IMR-90 (cell line): ENCODE data around the gene GSDMA. TPM values are rescaled to one million over a fixed set of nuclear protein-coding genes. Genes with fewer than 3 reads are reported as not detected.

Experiments used
- ATAC-seq: fragments of 200-7000 bp; cut with Tn5 transposase; 2 replicates; pipeline ENCODE4 v1.9.1; 2020; ENCODE audit warnings: low read depth, mild to moderate bottlenecking, moderate library complexity
- BruUV-seq: library from RNA; stranded (reverse); fragments of 400-500 nt; replicated peaks from 2 replicates; lab custom pipeline; 2021; lab: Mats Ljungman, UMichigan
- CTCF ChIA-PET: fragments of 300-600 bp; formaldehyde crosslinking; extraction: SDS; loops from one replicate; lab custom pipeline; 2021; ENCODE audit warnings: antibody characterized with exemption; lab: Yijun Ruan, JAX
- POLR2A ChIA-PET: fragments of 300-600 bp; sonication (Branson Sonifier 250); formaldehyde crosslinking; loops from one replicate; lab custom pipeline; 2022; ENCODE audit warnings: antibody characterized with exemption; ENCODE audit not compliant: unreplicated experiment; lab: Charles Lee
- DNase-seq: peaks from one replicate; pipeline ENCODE4 v3.0.0; 2013
- H2AFZ ChIP-seq: replicated peaks from 2 replicates; pipeline ENCODE3; 2013; ENCODE audit warnings: low read length, mild to moderate bottlenecking; ENCODE audit not compliant: poor library complexity
- H2AK5ac ChIP-seq: 2 replicates; pipeline ENCODE4 v1.6.1; 2013; ENCODE audit warnings: low read depth, low read length, inconsistent platforms
- H2AK9ac ChIP-seq: replicated peaks from 2 replicates; pipeline ENCODE3; 2013; ENCODE audit warnings: mild to moderate bottlenecking, low read depth, low read length, moderate library complexity; ENCODE audit not compliant: poor library complexity
- H2BK120ac ChIP-seq: 2 replicates; pipeline ENCODE4 v1.6.1; 2013; ENCODE audit warnings: low read depth, low read length, inconsistent platforms
- H2BK15ac ChIP-seq: 3 replicates; pipeline ENCODE4 v1.6.1; 2013; ENCODE audit warnings: low read depth, low read length, inconsistent platforms
- H2BK20ac ChIP-seq: 2 replicates; pipeline ENCODE4 v1.6.1; 2013; ENCODE audit warnings: low read depth, mild to moderate bottlenecking, inconsistent platforms, low read length, moderate library complexity
- H2BK5ac ChIP-seq: 2 replicates; pipeline ENCODE4 v1.6.1; 2013; ENCODE audit warnings: mild to moderate bottlenecking, low read depth, low read length, inconsistent platforms; ENCODE audit not compliant: poor library complexity, severe bottlenecking
- H3K14ac ChIP-seq: replicated peaks from 2 replicates; pipeline ENCODE4 v1.6.1; 2013; ENCODE audit warnings: low read depth, low read length, inconsistent platforms
- H3K18ac ChIP-seq: 2 replicates; pipeline ENCODE4 v1.6.1; 2013; ENCODE audit warnings: low read depth, low read length, control low read depth
- H3K23ac ChIP-seq: 2 replicates; pipeline ENCODE4 v1.6.1; 2013; ENCODE audit warnings: low read depth, low read length, inconsistent platforms
- H3K27ac ChIP-seq: 2 replicates; pipeline ENCODE4 v1.5.1; 2013; ENCODE audit warnings: mild to moderate bottlenecking, control low read depth, low read length; ENCODE audit not compliant: insufficient read depth
- H3K27me3 ChIP-seq: 2 replicates; pipeline ENCODE4 v1.6.1; 2013; ENCODE audit warnings: low read length; ENCODE audit not compliant: control insufficient read depth, insufficient read depth
- H3K36me3 ChIP-seq: 2 replicates; pipeline ENCODE4 v1.6.1; 2013; ENCODE audit warnings: low read length, mixed read lengths; ENCODE audit not compliant: control insufficient read depth, insufficient read depth
- H3K4ac ChIP-seq: 2 replicates; pipeline ENCODE4 v1.6.1; 2013; ENCODE audit warnings: low read depth, low read length, inconsistent platforms
- H3K4me1 ChIP-seq: 2 replicates; pipeline ENCODE4 v1.6.1; 2013; ENCODE audit warnings: low read length, mixed read lengths; ENCODE audit not compliant: control insufficient read depth, insufficient read depth
- H3K4me2 ChIP-seq: 2 replicates; pipeline ENCODE4 v1.6.1; 2013; ENCODE audit warnings: low read depth, mild to moderate bottlenecking, control low read depth, low read length, moderate library complexity
- H3K4me3 ChIP-seq: 2 replicates; pipeline ENCODE4 v1.5.1; 2013; ENCODE audit warnings: low read depth, mild to moderate bottlenecking, control low read depth, low read length, moderate library complexity; ENCODE audit not compliant: insufficient read depth
- H3K56ac ChIP-seq: 2 replicates; pipeline ENCODE4 v1.6.1; 2013; ENCODE audit warnings: low read length, inconsistent platforms; ENCODE audit not compliant: insufficient read depth; ENCODE audit errors: extremely low read depth
- H3K79me1 ChIP-seq, 2 experiments: 2 replicates each; pipeline ENCODE4 v1.6.1; 2013; ENCODE audit warnings: low read length in 2 of 2, inconsistent platforms in 1 of 2, low read depth in 1 of 2
- H3K9ac ChIP-seq: 2 replicates; pipeline ENCODE4 v1.6.1; 2013; ENCODE audit warnings: low read depth, low read length, control low read depth
- H3K9me1 ChIP-seq: 2 replicates; pipeline ENCODE4 v1.6.1; 2013; ENCODE audit warnings: low read length, inconsistent platforms; ENCODE audit not compliant: insufficient read depth
- H3K9me3 ChIP-seq: 2 replicates; pipeline ENCODE4 v1.6.1; 2013; ENCODE audit warnings: low read length; ENCODE audit not compliant: control insufficient read depth, insufficient read depth
- H4K20me1 ChIP-seq: 2 replicates; pipeline ENCODE4 v1.6.1; 2013; ENCODE audit warnings: low read length, inconsistent platforms; ENCODE audit not compliant: insufficient read depth
- H4K5ac ChIP-seq: 2 replicates; pipeline ENCODE4 v1.6.1; 2013; ENCODE audit warnings: mild to moderate bottlenecking, low read depth, low read length, control low read depth
- H4K8ac ChIP-seq, 2 experiments: 2 replicates each; pipeline ENCODE4 v1.6.1; 2013; ENCODE audit warnings: low read depth in 2 of 2, low read length in 2 of 2, control low read depth in 1 of 2, inconsistent platforms in 1 of 2
- H4K91ac ChIP-seq: 2 replicates; pipeline ENCODE4 v1.6.1; 2013; ENCODE audit warnings: low read depth, low read length, inconsistent platforms; ENCODE audit not compliant: insufficient read depth
- BHLHE40 ChIP-seq: fragments of 150-350 bp; IDR thresholded peaks from 2 replicates; pipeline ENCODE4 v1.6.1; 2016; ENCODE audit warnings: mild to moderate bottlenecking, low read depth, low read length
- CEBPB ChIP-seq: IDR thresholded peaks from 2 replicates; pipeline ENCODE4 v1.6.1; 2012; ENCODE audit warnings: low read depth, low read length, improper control_type of control experiment
- CHD1 ChIP-seq: IDR thresholded peaks from 2 replicates; pipeline ENCODE4 v1.6.1; 2012; ENCODE audit warnings: low read depth, low read length, improper control_type of control experiment
- ELK1 ChIP-seq: fragments of 150-350 bp; IDR thresholded peaks from 2 replicates; pipeline ENCODE4 v1.6.1; 2016; ENCODE audit warnings: low read depth, mild to moderate bottlenecking, low read length, moderate library complexity, borderline replicate concordance
- FOS ChIP-seq: fragments of 150-350 bp; IDR thresholded peaks from 2 replicates; pipeline ENCODE4 v1.6.1; 2016; ENCODE audit warnings: low read depth, low read length
- MAFK ChIP-seq: IDR thresholded peaks from 2 replicates; pipeline ENCODE4 v1.6.1; 2012; ENCODE audit warnings: low read depth, low read length, improper control_type of control experiment
- MAZ ChIP-seq: IDR thresholded peaks from 2 replicates; pipeline ENCODE4 v1.6.1; 2012; ENCODE audit warnings: low read depth, mild to moderate bottlenecking, low read length, improper control_type of control experiment, moderate library complexity, borderline replicate concordance
- MXI1 ChIP-seq: IDR thresholded peaks from 2 replicates; pipeline ENCODE4 v1.6.1; 2012; ENCODE audit warnings: low read depth, mild to moderate bottlenecking, low read length, moderate library complexity, borderline replicate concordance
- NFE2L2 ChIP-seq: fragments of 150-350 bp; IDR thresholded peaks from 2 replicates; pipeline ENCODE4 v1.6.1; 2016; ENCODE audit warnings: low read depth, mild to moderate bottlenecking, low read length
- POLR2A ChIP-seq: IDR thresholded peaks from 2 replicates; pipeline ENCODE4 v1.6.1; 2012; ENCODE audit warnings: mild to moderate bottlenecking, low read depth, low read length
- RAD21 ChIP-seq: IDR thresholded peaks from 2 replicates; pipeline ENCODE4 v1.6.1; 2012; ENCODE audit warnings: low read length, improper control_type of control experiment
- RCOR1 ChIP-seq: IDR thresholded peaks from 2 replicates; pipeline ENCODE4 v1.6.1; 2012; ENCODE audit warnings: mild to moderate bottlenecking, low read length, improper control_type of control experiment; ENCODE audit not compliant: insufficient replicate concordance
- RFX5 ChIP-seq: IDR thresholded peaks from 2 replicates; pipeline ENCODE4 v1.8.0; 2012; ENCODE audit warnings: low read depth, mild to moderate bottlenecking, low read length, moderate library complexity
- SMC3 ChIP-seq: fragments of 150-350 bp; IDR thresholded peaks from 2 replicates; pipeline ENCODE4 v1.6.1; 2016; ENCODE audit warnings: low read depth, mild to moderate bottlenecking, antibody characterized with exemption, low read length, moderate library complexity
- USF2 ChIP-seq: fragments of 150-350 bp; IDR thresholded peaks from 2 replicates; pipeline ENCODE4 v1.6.1; 2017; ENCODE audit warnings: mild to moderate bottlenecking, antibody characterized with exemption, low read length, low read depth
- WGBS, 2 experiments: methylation state at CpG; one replicate each; pipeline versions ENCODE4 v1.1.5 to v1.1.7; 2013; ENCODE audit warnings: missing lambda C conversion rate in 2 of 2; ENCODE audit not compliant: insufficient read length in 1 of 2; ENCODE audit errors: extremely low coverage in 2 of 2; 5-methylcytosine and 5-hydroxymethylcytosine counted together
- dilution Hi-C: fragments of 300-500 bp; cut with HindIII; formaldehyde crosslinking; loops from one replicate; pipeline ENCODE4 v1.14.3; 2018; ENCODE audit warnings: low sequenced_read_pairs; ENCODE audit not compliant: unreplicated experiment
- in situ Hi-C: fragments of 300-500 bp; cut with MboI; formaldehyde crosslinking; loops from 3 replicates; pipeline ENCODE4 v1.14.3; 2019; ENCODE audit warnings: low sequenced_read_pairs, inconsistent platforms, mixed read lengths
- intact Hi-C: fragments of 100-400 bp; cut with micrococcal nuclease; formaldehyde crosslinking; loops from 2 replicates; pipeline ENCODE4 v1.10.0; 2022
- polyA plus RNA-seq, 3 experiments: library from polyadenylated mRNA; depleted of rRNA; stranded (reverse); fragments of >200 nt; gene quantifications; 2 replicates each; pipeline ENCODE4 v1.2.3, GENCODE V29; 2012; ENCODE audit warnings: low replicate concordance in 1 of 3
- total RNA-seq: library from RNA; depleted of rRNA; stranded (reverse); fragments of >200 nt; gene quantifications from 2 replicates; pipeline ENCODE4 v1.2.3, GENCODE V29; 2012
- TF ChIP-seq, protein P1 (sequence below): conservative IDR thresholded peaks from 2 replicates; pipeline ENCODE4 v1.5.1; 2012; ENCODE audit warnings: mild to moderate bottlenecking, low read depth, low read length, improper control_type of control experiment

The GSDMA gene
- total and polyA plus RNA-seq, 2 of the 4 experiments (the other 2 are of a cell fraction) = not detected

DNA sequence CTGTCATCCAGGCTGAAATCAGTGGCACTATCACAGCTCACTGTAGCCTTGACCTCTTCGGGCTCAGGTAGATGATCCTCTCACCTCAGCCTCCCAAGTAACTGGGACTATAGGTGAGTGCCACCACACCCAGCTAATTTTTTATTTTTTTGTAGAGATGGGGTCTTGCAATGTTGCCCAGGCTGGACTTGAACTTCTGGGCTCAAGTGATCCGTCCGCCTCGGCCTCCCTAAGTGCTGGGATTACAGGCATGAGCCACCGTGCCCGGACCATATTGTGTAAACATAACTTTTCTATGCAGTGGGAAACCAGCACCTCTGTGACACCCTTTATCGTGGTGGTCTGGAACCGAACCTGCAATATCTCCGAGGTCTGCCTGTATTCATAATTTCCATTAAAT lies 41.3 kb downstream of the GSDMA start:
- Histone ChIP-seq H3K9me3 (no peaks in the 10 kb centered on the region), H3K4me1 (no peaks in the 10 kb centered on the region), H2BK15ac (no peak overlapping the region), H3K27ac (no peak overlapping the region), H3K56ac (no peak overlapping the region), H2AK5ac (no peak overlapping the region), H3K14ac (no peak overlapping the region), H3K79me1 (no peaks in the 10 kb centered on the region), H2BK5ac (no peak overlapping the region), H3K18ac (no peak overlapping the region), H2AFZ (no peak overlapping the region), H3K4ac (no peak overlapping the region), H3K9ac (no peak overlapping the region), H2AK9ac (no peak overlapping the region), H4K20me1 (no peaks in the 10 kb centered on the region), H4K5ac (no peak overlapping the region), H4K91ac (no peak overlapping the region), H4K8ac (no peak overlapping the region), H2BK20ac (no peak overlapping the region), H3K4me3 (no peak overlapping the region), H3K27me3 (peaks cover 5% of the 10 kb centered on the region; the same call in 1 of the 2 replicates), H3K4me2 (no peak overlapping the region), H3K23ac (no peak overlapping the region), H3K9me1 (no peaks in the 10 kb centered on the region), H3K36me3 (no peaks in the 10 kb centered on the region), H2BK120ac (no peak overlapping the region)
- CTCF ChIA-PET = no interaction called here
- no peak for DNase-seq
- BruUV-seq = no TSS peak
- intact Hi-C loops = no loop called here
- dilution Hi-C loops = no loop called here
- 91% methylated on average over 5 of the region's 9 CpGs; no CpG with 5 or more reads in 1 of the 2 experiments for WGBS, 2 experiments
- no peak for ATAC-seq
- POLR2A ChIA-PET = no interaction called here
- TF ChIP-seq MAFK = no peak
- TF ChIP-seq CHD1 = no peak
- no peak for TF ChIP-seq BHLHE40
- no peak for TF ChIP-seq ELK1
- TF ChIP-seq, protein P1, sequence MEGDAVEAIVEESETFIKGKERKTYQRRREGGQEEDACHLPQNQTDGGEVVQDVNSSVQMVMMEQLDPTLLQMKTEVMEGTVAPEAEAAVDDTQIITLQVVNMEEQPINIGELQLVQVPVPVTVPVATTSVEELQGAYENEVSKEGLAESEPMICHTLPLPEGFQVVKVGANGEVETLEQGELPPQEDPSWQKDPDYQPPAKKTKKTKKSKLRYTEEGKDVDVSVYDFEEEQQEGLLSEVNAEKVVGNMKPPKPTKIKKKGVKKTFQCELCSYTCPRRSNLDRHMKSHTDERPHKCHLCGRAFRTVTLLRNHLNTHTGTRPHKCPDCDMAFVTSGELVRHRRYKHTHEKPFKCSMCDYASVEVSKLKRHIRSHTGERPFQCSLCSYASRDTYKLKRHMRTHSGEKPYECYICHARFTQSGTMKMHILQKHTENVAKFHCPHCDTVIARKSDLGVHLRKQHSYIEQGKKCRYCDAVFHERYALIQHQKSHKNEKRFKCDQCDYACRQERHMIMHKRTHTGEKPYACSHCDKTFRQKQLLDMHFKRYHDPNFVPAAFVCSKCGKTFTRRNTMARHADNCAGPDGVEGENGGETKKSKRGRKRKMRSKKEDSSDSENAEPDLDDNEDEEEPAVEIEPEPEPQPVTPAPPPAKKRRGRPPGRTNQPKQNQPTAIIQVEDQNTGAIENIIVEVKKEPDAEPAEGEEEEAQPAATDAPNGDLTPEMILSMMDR = no peak
- no peak for TF ChIP-seq CEBPB
- TF ChIP-seq SMC3 = no peak
- no peak for TF ChIP-seq USF2
- TF ChIP-seq RCOR1 = no peak
- TF ChIP-seq RAD21 = no peak
- no peak for TF ChIP-seq FOS
- no peak for TF ChIP-seq MXI1
- TF ChIP-seq NFE2L2 = no peak
- no peak for TF ChIP-seq RFX5
- no peak for TF ChIP-seq MAZ
- TF ChIP-seq POLR2A = no peak
- in situ Hi-C loops = no loop called here
